Measurements from ENCODE around the gene NLN. TPM values are rescaled to one million over a fixed set of nuclear protein-coding genes. Genes with fewer than 3 reads are reported as not detected.

NLN gene
- total RNA-seq, 6 donors from 2014 or later, result 4.2 to 20.8 (median 13.1) TPM

DNA sequence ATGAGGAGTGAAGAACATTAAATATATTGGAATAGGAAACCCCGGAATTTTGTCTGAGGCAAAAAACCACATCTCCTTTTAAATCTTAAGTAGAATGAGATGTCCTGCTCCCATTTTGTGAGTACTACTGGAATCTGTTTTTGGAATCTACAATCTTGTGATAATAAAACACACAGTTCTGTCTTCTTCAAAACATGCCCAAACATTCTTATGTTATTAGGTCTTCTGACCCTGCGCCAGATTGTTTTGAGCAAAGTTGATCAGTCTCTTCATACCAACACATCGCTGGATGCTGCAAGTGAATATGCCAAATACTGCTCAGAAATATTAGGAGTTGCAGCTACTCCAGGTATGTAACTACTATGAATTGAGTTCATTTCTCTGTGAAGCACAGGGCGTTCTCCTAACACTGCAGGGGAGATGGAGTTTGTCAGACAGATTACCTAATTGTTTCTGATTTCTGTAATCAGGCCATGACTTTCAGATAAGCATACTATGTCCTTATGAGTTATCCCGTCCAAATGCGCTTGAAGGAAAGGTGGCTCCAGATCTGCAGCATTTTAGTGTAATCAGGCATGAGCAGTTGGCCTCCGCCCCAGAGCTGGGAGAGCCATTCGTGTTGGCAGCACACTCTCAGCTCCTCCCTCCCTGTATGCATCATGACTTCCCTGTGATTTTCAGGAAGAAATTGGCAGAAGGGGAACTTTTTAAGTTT is 88.0 kb downstream of the NLN start:
- Histone ChIP-seq H3K4me3 (no peak overlapping the region), H3K27ac (no peak overlapping the region), H3K27me3 (no peaks in the 10 kb centered on the region), H3K9me3 (no peaks in the 10 kb centered on the region), H3K4me1 (peaks cover 0 to 6% (median 0%) of the 10 kb centered on the region in 4 donors), H3K36me3 (peaks cover 0 to 8% (median 0%) of the 10 kb centered on the region in 4 donors)
- DNase-seq (no peak), ATAC-seq (ENCODE audit: low FRiP score in 2 of 2) (peak in 1 of 2 donors; percentile 84)
- 74 to 81% methylated on average over 8 of the region's 8 CpGs for WGBS, 2 donors
- TF ChIP-seq, protein P1, sequence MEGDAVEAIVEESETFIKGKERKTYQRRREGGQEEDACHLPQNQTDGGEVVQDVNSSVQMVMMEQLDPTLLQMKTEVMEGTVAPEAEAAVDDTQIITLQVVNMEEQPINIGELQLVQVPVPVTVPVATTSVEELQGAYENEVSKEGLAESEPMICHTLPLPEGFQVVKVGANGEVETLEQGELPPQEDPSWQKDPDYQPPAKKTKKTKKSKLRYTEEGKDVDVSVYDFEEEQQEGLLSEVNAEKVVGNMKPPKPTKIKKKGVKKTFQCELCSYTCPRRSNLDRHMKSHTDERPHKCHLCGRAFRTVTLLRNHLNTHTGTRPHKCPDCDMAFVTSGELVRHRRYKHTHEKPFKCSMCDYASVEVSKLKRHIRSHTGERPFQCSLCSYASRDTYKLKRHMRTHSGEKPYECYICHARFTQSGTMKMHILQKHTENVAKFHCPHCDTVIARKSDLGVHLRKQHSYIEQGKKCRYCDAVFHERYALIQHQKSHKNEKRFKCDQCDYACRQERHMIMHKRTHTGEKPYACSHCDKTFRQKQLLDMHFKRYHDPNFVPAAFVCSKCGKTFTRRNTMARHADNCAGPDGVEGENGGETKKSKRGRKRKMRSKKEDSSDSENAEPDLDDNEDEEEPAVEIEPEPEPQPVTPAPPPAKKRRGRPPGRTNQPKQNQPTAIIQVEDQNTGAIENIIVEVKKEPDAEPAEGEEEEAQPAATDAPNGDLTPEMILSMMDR (IDR thresholded peaks at IDR 0.05), result no peak
- TF ChIP-seq EP300 (IDR thresholded peaks at IDR 0.05), result no peak
- TF ChIP-seq POLR2AphosphoS5 (IDR thresholded peaks at IDR 0.05), result no peak
- no peak for TF ChIP-seq POLR2A (IDR thresholded peaks at IDR 0.05)

DNA sequence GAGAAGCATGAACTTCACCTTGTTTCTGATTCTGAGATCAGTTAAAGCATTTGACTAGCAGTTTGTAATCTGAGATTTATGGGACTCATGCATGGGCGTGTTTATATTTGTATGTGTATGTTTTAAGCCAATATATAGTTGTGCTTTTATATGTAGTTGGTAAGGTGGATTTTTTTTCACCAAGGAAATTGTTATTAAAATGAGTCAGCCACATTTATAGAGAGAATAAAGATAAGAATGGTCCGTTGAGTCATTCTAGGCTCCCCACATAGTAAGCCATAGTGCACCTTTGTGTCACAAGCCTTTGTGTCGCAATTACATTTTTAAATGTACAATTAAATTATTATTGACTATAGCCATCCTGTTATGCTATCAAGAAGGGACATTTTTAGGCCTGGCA is 89.0 kb downstream of the NLN start:
- peaks cover 0 to 6% (median 0%) of the 10 kb centered on the region in 4 donors for H3K4me1 ChIP-seq
- 92 to 96% methylated on average over 3 of the region's 3 CpGs for WGBS, 2 donors
- TF ChIP-seq, protein P1 (IDR thresholded peaks at IDR 0.05), result no peak
- no peak for TF ChIP-seq POLR2A (IDR thresholded peaks at IDR 0.05)
- TF ChIP-seq POLR2AphosphoS5 (IDR thresholded peaks at IDR 0.05), result no peak
- TF ChIP-seq EP300 (IDR thresholded peaks at IDR 0.05), result no peak

DNA sequence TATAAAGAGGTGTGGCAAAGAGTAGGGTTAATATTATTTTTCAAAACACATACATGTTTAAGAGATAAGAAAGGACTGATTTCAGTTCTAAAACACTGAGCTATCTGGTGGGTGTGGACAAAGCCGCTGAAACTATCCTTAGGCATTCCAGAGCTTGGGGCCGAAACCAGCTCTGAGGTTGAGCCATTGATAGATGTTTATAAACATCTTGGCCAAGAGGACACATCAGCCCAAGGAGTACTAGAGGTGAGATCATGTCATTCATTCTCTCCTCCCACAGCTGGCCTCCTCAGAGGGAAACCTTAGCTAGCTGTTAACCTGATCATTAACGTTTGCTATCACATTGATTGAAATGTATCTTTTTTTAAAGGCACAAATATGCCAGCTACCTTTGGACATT is 89.9 kb downstream of the NLN start:
- 83 to 87% methylated on average over 3 of the region's 3 CpGs for WGBS, 2 donors
- no peak for TF ChIP-seq POLR2AphosphoS5 (IDR thresholded peaks at IDR 0.05)
- no peak for TF ChIP-seq POLR2A (IDR thresholded peaks at IDR 0.05)
- TF ChIP-seq EP300 (IDR thresholded peaks at IDR 0.05), result no peak
- TF ChIP-seq, protein P1 (IDR thresholded peaks at IDR 0.05), result no peak

More for the DNA sequence above, 89.0 kb downstream of the NLN start:
- H3K27me3 ChIP-seq, result no peaks in the 10 kb centered on the region
- no peak for DNase-seq
- H3K4me3 ChIP-seq, result no peak overlapping the region
- ATAC-seq (ENCODE audit: low FRiP score in 2 of 2), result no peak
- peaks cover 0 to 8% (median 0%) of the 10 kb centered on the region in 4 donors for H3K36me3 ChIP-seq
- H3K27ac ChIP-seq, result no peak overlapping the region
- no peaks in the 10 kb centered on the region for H3K9me3 ChIP-seq

DNA sequence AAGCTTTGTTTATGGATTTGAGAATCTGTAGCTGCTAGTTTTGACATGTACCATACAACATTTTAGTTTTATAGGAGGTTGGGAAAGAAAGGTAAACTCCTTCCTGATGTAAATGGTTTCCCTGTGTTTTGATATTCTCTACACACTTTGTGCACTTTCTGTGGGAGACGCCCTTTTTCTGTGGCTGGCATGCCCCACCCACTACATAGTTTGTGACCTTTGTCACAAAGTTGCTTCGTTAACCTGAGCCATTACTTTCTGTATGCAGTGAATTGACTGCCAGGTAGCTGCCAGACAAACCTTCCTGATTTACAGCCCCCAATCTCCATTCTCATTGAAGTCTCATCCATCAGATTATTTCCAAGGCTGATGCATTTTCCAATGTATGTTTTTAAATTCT is 90.6 kb downstream of the NLN start:
- Histone ChIP-seq H3K4me1 (peaks cover 0 to 6% (median 0%) of the 10 kb centered on the region in 4 donors), H3K27ac (no peak overlapping the region), H3K4me3 (no peak overlapping the region), H3K36me3 (peaks cover 0 to 8% (median 0%) of the 10 kb centered on the region in 4 donors), H3K27me3 (no peaks in the 10 kb centered on the region), H3K9me3 (no peaks in the 10 kb centered on the region)
- TF ChIP-seq POLR2A (IDR thresholded peaks at IDR 0.05) (no peak), EP300 (IDR thresholded peaks at IDR 0.05) (no peak), POLR2AphosphoS5 (IDR thresholded peaks at IDR 0.05) (no peak)
- TF ChIP-seq, protein P1 (IDR thresholded peaks at IDR 0.05), result no peak
- 82% methylated on average over 2 of the region's 2 CpGs for WGBS, 2 donors
- ATAC-seq (ENCODE audit: low FRiP score in 2 of 2) (no peak), DNase-seq (no peak)

More for the DNA sequence above, 89.9 kb downstream of the NLN start:
- DNase-seq (no peak), ATAC-seq (ENCODE audit: low FRiP score in 2 of 2) (peak in 1 of 2 donors; percentile 23)
- peaks cover 0 to 6% (median 0%) of the 10 kb centered on the region in 4 donors for H3K4me1 ChIP-seq
- no peaks in the 10 kb centered on the region for H3K27me3 ChIP-seq
- H3K27ac ChIP-seq, result no peak overlapping the region
- no peaks in the 10 kb centered on the region for H3K9me3 ChIP-seq
- H3K36me3 ChIP-seq, result peaks cover 0 to 8% (median 0%) of the 10 kb centered on the region in 4 donors
- H3K4me3 ChIP-seq, result no peak overlapping the region

DNA sequence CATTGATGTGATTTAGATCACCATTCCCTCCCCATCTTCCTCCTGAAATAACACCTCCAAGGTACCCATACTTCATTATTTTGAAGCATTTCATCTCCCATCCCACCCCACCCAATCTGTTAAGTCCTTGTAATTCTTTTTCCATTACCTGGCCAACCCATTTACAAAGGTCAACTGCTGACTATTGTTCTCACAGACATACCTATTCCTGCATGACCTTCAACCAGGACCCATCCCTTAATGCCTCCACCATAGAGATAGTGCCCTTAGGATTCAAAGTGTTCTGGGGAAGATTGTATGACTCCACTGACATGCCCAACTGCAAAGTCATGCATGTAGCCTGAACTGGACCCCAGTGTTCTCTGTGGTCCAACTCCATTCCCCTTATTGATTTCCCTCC is 91.2 kb downstream of the NLN start:
- no peak overlapping the region for H3K27ac ChIP-seq
- DNase-seq (no peak), ATAC-seq (ENCODE audit: low FRiP score in 2 of 2) (no peak)
- TF ChIP-seq POLR2AphosphoS5 (IDR thresholded peaks at IDR 0.05) (no peak), POLR2A (IDR thresholded peaks at IDR 0.05) (no peak), EP300 (IDR thresholded peaks at IDR 0.05) (no peak)
- TF ChIP-seq, protein P1 (IDR thresholded peaks at IDR 0.05), result no peak
- H3K9me3 ChIP-seq, result no peaks in the 10 kb centered on the region
- H3K27me3 ChIP-seq, result no peaks in the 10 kb centered on the region
- no peak overlapping the region for H3K4me3 ChIP-seq
- peaks cover 0 to 8% (median 0%) of the 10 kb centered on the region in 4 donors for H3K36me3 ChIP-seq
- peaks cover 0 to 6% (median 0%) of the 10 kb centered on the region in 4 donors for H3K4me1 ChIP-seq
